Transverse colon (tissue), 4 donors: ENCODE results near the gene TCF25. TPM values are rescaled to one million over a fixed set of nuclear protein-coding genes. Genes with fewer than 3 reads are reported as not detected.
"Not testable (repeated sequence)": the region's sequence is repeated elsewhere in the genome, so short reads cannot be mapped to it uniquely, and the experiment has no call there.

ENCODE experiments used
- DNase-seq: peaks from one replicate; pipeline ENCODE4 v3.0.0-alpha.2; 2019
- H3K27ac ChIP-seq, 4 donors: fragments of 200-600 bp; sonication (generic); 2 replicates each; pipeline ENCODE4 v1.5.1; 2016 to 2018; ENCODE audit warnings: inconsistent platforms in 4 of 4
- H3K27me3 ChIP-seq: fragments of 200-600 bp; sonication (generic); 2 replicates; pipeline ENCODE4 v1.5.1; 2017; ENCODE audit warnings: inconsistent platforms
- H3K36me3 ChIP-seq, 4 donors: fragments of 200-600 bp; sonication (generic); 2 replicates each; pipeline ENCODE4 v1.5.1; 2017 to 2019; ENCODE audit warnings: inconsistent platforms in 4 of 4
- H3K4me1 ChIP-seq, 4 donors: fragments of 200-600 bp; sonication (generic); 2 replicates each; pipeline ENCODE4 v1.5.1; 2017 to 2020; ENCODE audit warnings: inconsistent platforms in 4 of 4
- H3K4me3 ChIP-seq, 4 donors: fragments of 200-600 bp; sonication (generic); 1 replicate in 1 of 4; 2 replicates in 3 of 4; pipeline versions ENCODE4 v1.5.1 to v1.6.1; 2017 to 2019; ENCODE audit warnings: inconsistent platforms in 4 of 4
- H3K9me3 ChIP-seq, 2 donors: fragments of 200-600 bp; sonication (generic); 2 replicates each; pipeline ENCODE4 v1.5.1; 2017 to 2019; ENCODE audit warnings: inconsistent platforms in 2 of 2
- EP300 ChIP-seq: sonication (generic); formaldehyde crosslinking; IDR thresholded peaks from one replicate; pipeline ENCODE4 v1.6.1; 2017; ENCODE audit warnings: antibody characterized with exemption, low read depth
- POLR2A ChIP-seq: fragments of 450-650 bp; IDR thresholded peaks from one replicate; pipeline ENCODE4 v1.6.1; 2016; ENCODE audit warnings: antibody characterized with exemption, mild to moderate bottlenecking, moderate library complexity
- POLR2AphosphoS5 ChIP-seq, 3 donors: sonication (generic); formaldehyde crosslinking; IDR thresholded peaks; one replicate each; pipeline ENCODE4 v1.6.1; 2016; ENCODE audit warnings: antibody characterized with exemption in 3 of 3
- WGBS, 2 donors: methylation state at CpG; one replicate each; pipeline ENCODE4 v1.1.5; 2018; ENCODE audit warnings: low coverage in 1 of 2; 5-methylcytosine and 5-hydroxymethylcytosine counted together
- in situ Hi-C, 4 donors: fragments of 200-750 bp; cut with MboI; loops; one replicate each; pipeline versions ENCODE4 v1.15.0 to v1.15.1; 2017; ENCODE audit warnings: low sequenced_read_pairs in 3 of 4, low pct_ligation_motif_present in 1 of 4, low pct_unique_long_range_greater_than_20kb in 1 of 4
- intact Hi-C: fragments of 100-400 bp; cut with DNase I; formaldehyde crosslinking; loops from one replicate; pipeline ENCODE4 v1.15.1; 2023; ENCODE audit warnings: low total_unique reads
- total RNA-seq, 4 donors: library from RNA; depleted of rRNA; stranded (reverse); fragments of >200 nt; gene quantifications; one replicate each; pipeline ENCODE4 v1.1.0, GENCODE V29; 2016
- TF ChIP-seq, protein P1 (sequence below), 5 experiments: fragments of 200-600 bp in 3 of 5; fragments of 450-650 bp in 2 of 5; sonication (generic) in 3 of 5; IDR thresholded peaks; 1 replicate in 2 of 5; 2 replicates in 3 of 5; pipeline ENCODE4 v1.5.1; 2016 to 2017; ENCODE audit warnings: antibody characterized with exemption in 5 of 5, inconsistent platforms in 3 of 5, mild to moderate bottlenecking in 2 of 5, moderate library complexity in 1 of 5

Gene TCF25
- total RNA-seq, 4 donors from 2014 or later, result 202 to 648 (median 354) TPM

DNA sequence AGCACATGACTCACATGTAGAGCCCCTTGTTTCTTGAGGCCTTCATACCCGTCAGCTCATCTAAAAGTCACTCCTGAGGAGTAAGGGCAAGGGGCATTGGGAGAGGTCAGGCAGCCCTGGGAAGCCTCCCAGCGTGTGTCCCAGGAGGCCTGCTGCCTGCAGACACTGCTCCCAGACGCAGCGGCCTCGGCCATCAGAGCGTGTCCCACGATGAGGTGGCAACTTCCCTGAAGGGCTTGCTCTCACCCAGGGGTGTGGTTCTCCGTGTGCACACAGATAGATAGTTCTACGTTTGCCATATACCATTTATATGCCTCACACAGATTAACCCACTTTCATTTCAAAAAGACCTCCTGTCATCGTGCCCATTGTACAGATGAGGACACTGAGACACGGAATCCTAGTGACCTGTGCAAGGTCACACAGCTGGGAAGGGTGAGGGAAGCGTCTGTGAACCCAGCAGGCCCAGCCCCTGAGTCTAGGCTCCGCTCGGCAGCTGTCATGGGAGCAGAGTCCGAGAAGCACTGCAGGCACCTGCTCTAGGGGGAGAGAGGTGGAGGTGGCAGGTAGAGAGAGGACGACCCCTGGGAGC lies 58.0 kb downstream of the TCF25 start:
- intact Hi-C loops, result no loop called here
- H3K4me3 ChIP-seq, result no peak overlapping the region
- H3K9me3 ChIP-seq, result no peaks in the 10 kb centered on the region
- no peak overlapping the region for H3K27ac ChIP-seq
- H3K4me1 ChIP-seq, result peaks cover 1 to 4% (median 4%) of the 10 kb centered on the region in 4 donors
- TF ChIP-seq, protein P1, sequence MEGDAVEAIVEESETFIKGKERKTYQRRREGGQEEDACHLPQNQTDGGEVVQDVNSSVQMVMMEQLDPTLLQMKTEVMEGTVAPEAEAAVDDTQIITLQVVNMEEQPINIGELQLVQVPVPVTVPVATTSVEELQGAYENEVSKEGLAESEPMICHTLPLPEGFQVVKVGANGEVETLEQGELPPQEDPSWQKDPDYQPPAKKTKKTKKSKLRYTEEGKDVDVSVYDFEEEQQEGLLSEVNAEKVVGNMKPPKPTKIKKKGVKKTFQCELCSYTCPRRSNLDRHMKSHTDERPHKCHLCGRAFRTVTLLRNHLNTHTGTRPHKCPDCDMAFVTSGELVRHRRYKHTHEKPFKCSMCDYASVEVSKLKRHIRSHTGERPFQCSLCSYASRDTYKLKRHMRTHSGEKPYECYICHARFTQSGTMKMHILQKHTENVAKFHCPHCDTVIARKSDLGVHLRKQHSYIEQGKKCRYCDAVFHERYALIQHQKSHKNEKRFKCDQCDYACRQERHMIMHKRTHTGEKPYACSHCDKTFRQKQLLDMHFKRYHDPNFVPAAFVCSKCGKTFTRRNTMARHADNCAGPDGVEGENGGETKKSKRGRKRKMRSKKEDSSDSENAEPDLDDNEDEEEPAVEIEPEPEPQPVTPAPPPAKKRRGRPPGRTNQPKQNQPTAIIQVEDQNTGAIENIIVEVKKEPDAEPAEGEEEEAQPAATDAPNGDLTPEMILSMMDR (IDR thresholded peaks at IDR 0.05), result no peak
- TF ChIP-seq POLR2AphosphoS5 (IDR thresholded peaks at IDR 0.05), result no peak
- no peak for TF ChIP-seq POLR2A
- TF ChIP-seq EP300, result no peak
- H3K36me3 ChIP-seq, result no peaks in the 10 kb centered on the region
- H3K27me3 ChIP-seq, result peaks cover 20% of the 10 kb centered on the region
- 80% methylated on average over 1 to 15 of the region's 16 CpGs for WGBS, 2 donors
- no peak for DNase-seq
- in situ Hi-C loops, result no loop called here

DNA sequence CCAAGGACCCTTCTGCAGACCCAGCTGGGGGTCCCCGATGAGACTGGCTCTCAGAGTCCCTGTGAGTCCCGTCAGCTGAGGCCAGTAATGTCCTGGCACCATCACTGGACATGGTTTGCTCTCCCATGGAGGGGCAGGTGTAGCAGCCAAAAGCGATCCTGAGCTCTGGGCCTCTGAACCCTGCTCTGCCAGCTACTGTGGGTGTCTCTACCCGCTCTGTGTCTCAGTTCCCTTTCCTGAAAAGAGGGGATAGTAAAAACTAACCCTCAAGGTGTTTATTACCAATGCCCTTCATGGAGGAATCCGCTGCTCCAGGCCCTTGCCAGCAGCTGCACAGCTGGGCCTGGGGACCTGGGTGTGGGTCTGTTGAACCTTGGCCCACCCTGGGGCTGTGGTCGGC lies 58.6 kb downstream of the TCF25 start:
- peaks cover 15% of the 10 kb centered on the region for H3K27me3 ChIP-seq
- in situ Hi-C loops, result no loop called here
- H3K9me3 ChIP-seq, result no peaks in the 10 kb centered on the region
- H3K4me3 ChIP-seq, result no peak overlapping the region
- H3K27ac ChIP-seq, result no peak overlapping the region
- WGBS, 2 donors, result 84% methylated on average over 6 of the region's 6 CpGs; no CpG with 5 or more reads in 1 of the 2 donors
- no peak for DNase-seq
- H3K36me3 ChIP-seq, result no peaks in the 10 kb centered on the region
- intact Hi-C loops, result no loop called here
- TF ChIP-seq, protein P1 (IDR thresholded peaks at IDR 0.05), result no peak
- TF ChIP-seq POLR2AphosphoS5 (IDR thresholded peaks at IDR 0.05) (no peak), POLR2A (no peak), EP300 (no peak)
- no peaks in the 10 kb centered on the region for H3K4me1 ChIP-seq

DNA sequence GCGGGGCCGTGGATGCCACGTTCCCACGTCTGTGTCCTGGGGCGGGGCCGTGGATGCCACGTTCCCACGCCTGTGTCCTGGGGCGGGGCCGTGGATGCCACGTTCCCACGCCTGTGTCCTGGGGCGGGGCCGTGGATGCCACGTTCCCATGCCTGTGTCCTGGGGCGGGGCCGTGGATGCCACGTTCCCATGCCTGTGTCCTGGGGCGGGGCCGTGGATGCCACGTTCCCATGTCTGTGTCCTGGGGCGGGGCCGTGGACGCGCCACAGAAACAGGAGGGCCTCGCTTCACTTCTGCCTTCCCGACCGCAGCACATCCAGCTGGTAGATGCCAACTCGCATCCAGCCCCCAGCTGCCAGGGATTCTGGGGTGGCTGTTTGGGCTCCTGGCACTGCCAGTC lies 60.6 kb downstream of the TCF25 start:
- H3K4me3 ChIP-seq, intact Hi-C loops, DNase-seq, in situ Hi-C loops, H3K36me3 ChIP-seq, H3K27ac ChIP-seq, H3K27me3 ChIP-seq, H3K4me1 ChIP-seq, H3K9me3 ChIP-seq: not testable (repeated sequence)
- 97% methylated on average over 4 of the region's 29 CpGs; no CpG with 5 or more reads in 1 of the 2 donors for WGBS, 2 donors

DNA sequence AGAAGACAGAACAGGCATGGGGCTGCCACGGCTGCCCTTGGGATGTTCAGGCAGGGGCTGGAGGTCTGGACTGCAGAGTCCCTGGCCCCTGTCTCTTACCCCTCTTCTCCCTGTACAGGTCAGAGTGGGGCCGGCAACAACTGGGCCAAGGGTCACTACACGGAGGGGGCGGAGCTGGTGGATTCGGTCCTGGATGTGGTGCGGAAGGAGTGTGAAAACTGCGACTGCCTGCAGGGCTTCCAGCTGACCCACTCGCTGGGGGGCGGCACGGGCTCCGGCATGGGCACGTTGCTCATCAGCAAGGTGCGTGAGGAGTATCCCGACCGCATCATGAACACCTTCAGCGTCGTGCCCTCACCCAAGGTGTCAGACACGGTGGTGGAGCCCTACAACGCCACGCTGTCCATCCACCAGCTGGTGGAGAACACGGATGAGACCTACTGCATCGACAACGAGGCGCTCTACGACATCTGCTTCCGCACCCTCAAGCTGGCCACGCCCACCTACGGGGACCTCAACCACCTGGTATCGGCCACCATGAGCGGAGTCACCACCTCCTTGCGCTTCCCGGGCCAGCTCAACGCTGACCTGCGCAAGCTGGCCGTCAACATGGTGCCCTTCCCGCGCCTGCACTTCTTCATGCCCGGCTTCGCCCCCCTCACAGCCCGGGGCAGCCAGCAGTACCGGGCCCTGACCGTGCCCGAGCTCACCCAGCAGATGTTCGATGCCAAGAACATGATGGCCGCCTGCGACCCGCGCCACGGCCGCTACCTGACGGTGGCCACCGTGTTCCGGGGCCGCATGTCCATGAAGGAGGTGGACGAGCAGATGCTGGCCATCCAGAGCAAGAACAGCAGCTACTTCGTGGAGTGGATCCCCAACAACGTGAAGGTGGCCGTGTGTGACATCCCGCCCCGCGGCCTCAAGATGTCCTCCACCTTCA lies 61.5 kb downstream of the TCF25 start:
- TF ChIP-seq, protein P1 (IDR thresholded peaks at IDR 0.05), result no peak
- TF ChIP-seq POLR2AphosphoS5 (IDR thresholded peaks at IDR 0.05) (no peak), EP300 (no peak)
- 93% methylated on average over 61 of the region's 61 CpGs; no CpG with 5 or more reads in 1 of the 2 donors for WGBS, 2 donors
- no peaks in the 10 kb centered on the region for H3K9me3 ChIP-seq
- no peak overlapping the region for H3K4me3 ChIP-seq
- no peaks in the 10 kb centered on the region for H3K4me1 ChIP-seq
- H3K27ac ChIP-seq, result no peak overlapping the region
- intact Hi-C loops (no loop called here), in situ Hi-C loops (no loop called here)
- no peaks in the 10 kb centered on the region for H3K36me3 ChIP-seq
- no peak for DNase-seq
- H3K27me3 ChIP-seq, result peaks cover 2% of the 10 kb centered on the region

DNA sequence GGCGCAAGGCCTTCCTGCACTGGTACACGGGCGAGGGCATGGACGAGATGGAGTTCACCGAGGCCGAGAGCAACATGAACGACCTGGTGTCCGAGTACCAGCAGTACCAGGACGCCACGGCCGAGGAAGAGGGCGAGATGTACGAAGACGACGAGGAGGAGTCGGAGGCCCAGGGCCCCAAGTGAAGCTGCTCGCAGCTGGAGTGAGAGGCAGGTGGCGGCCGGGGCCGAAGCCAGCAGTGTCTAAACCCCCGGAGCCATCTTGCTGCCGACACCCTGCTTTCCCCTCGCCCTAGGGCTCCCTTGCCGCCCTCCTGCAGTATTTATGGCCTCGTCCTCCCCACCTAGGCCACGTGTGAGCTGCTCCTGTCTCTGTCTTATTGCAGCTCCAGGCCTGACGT lies 62.2 kb downstream of the TCF25 start:
- H3K9me3 ChIP-seq, H3K27ac ChIP-seq, H3K4me3 ChIP-seq, H3K4me1 ChIP-seq, DNase-seq, H3K36me3 ChIP-seq, intact Hi-C loops, in situ Hi-C loops, H3K27me3 ChIP-seq: not testable (repeated sequence)
- WGBS, 2 donors, result 85% methylated on average over 27 of the region's 27 CpGs; no CpG with 5 or more reads in 1 of the 2 donors
